ENCODE results near the gene DLEC1.

- TF ChIP-seq CTCF (conservative IDR thresholded peaks at IDR 0.05 in 1 of 2, IDR thresholded peaks at IDR 0.05 in 1 of 2; ENCODE audit: low read depth in 1 of 2, low read length in 2 of 2) (no peak), EZH2 (IDR thresholded peaks at IDR 0.05; ENCODE audit: low read length, missing control alignments) (no peak)
These were observed 125.6 kb downstream of the DLEC1 start for GRCh38 chr3:38164643-38164951.
